Measurements from ENCODE around the gene VILL.

VILL gene

DNA sequence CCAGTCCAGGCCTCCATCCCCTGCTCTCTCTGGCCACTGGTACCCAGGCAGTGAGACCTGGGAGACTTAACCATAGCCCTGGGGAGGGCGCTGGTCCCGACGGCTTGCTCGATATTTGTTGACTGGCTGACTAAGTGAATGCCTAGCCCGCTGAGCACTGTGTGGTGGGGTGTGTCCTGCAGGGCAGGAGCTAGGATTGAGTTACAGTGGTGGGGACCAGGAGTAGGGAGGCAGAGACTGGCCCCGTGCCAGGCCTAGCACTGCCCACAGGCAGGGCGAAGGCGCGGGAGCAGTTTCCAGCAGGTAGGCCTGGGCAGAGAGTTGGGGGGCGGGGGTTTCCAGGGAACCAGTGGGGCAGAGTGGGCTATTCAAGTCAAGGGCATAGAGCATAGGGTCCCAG, at the start of gene VILL:
VILL (plus strand) TSS at position 260 of the 400 bp plus-strand sequence. CDS start 2,887 bp downstream, outside the sequence.
- DNase-seq: no peak

DNA sequence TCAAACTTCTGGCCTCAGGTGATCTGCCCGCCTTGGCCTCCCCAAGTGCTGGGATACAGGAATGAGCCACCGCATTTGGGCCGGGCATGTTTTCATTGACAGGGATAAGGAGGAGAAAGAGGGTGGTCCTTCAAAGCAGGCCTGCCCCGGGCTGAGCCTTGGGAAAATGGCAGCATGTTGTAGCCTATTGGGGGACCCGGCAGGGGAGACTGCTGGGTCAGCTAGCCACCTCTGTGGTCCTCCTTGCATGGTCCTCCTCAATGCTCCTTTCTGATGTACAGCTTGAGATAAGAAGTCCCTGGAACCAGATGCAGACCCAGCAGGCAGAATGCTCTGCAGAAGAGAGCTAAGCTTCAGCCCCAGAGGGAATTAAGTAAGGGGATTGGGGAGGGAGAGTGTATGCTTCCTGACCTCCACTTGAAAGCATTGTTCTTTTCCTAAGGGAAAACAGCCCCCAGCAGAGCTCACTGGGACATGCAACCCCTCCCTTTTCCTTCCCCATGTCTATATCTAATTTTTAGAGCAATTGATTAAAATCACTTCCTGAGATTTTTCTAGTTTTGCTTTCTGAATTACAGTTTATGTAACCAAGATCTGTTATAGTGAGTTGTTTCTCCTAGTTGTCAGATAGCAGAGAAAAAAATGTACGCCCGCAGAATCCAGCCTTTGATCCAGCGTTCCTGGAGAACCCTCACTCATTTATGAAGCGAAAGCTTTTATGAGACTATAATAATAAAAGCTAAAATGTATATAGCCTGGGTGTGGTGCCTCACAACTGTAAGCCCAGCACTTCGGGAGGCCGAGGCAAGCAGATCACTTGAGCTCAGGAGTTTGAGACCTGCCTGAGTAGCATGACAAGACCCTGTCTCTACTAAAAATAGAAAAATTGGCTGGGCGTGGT, 48.7 kb upstream of the VILL start:
- no peak for DNase-seq

DNA sequence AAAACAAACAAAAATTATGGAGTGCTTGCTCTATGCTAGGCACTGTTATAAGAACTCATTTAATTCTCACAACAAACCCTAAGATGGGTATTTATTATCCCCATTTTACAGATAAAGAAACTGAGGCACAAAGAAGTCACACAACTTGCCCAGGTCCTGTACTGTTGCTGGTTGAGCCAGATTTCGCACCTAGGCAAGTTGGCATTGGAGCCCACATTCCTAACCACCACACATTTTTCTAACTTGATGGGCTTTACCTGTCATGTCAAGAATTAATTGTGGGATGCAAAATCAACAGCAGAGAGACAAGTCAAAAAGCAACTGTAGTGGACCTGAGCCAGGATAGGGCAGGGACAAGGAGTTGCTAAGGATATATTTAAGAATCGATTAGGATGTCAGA, 47.9 kb upstream of the VILL start:
- no peak for DNase-seq

DNA sequence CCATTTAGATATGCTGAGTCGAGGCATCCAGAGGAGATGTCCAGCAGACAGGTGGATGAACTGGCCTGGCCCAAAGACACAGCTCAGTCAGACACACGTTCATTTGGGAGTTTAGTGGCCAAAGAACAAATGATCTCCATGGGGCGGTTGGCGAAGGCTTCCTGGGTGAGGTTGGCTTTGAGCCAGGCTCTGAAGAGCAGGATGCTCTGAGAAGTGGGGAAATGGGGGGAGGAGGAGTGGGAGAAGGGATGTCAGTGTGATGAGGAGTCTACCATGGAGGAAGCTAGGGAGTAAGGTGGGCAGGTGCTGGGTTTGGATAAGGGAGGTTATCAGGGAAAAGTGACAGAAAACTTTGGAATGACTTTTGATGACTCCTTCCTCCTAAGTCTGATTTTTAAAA, 47.5 kb upstream of the VILL start:
- no peak for DNase-seq

DNA sequence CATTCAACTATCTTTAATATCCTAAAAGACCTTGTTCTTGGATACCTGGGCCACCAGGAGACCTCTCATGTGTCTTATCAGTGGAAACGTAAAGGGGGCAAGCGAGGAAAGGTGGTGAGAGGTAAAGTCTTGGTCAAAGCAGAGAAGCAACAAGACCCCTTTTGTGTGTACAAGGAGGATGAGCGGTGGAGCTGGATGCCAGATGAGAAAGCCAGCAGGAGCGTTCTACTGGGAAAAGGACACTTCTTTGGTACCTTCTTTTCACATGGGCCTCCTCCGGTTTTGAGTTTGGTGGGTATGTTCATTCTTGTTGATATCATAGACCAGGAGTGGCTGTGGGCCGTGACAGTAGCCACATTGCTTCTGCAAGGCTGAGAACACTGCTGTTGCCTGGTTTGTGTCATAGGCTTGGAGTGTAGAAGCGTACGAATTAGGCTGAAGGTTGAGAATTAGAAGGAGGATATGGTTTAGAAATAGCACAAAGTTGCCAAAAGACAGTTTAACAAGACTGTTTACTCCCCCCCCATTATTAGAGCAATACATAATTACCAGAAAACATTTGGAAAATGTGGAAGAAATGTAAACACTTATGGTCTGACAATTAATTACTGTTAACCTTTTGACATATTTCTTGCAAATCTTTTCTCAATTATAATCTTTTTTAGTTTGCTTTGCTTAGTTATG, 46.8 kb upstream of the VILL start:
- no peak for DNase-seq

DNA sequence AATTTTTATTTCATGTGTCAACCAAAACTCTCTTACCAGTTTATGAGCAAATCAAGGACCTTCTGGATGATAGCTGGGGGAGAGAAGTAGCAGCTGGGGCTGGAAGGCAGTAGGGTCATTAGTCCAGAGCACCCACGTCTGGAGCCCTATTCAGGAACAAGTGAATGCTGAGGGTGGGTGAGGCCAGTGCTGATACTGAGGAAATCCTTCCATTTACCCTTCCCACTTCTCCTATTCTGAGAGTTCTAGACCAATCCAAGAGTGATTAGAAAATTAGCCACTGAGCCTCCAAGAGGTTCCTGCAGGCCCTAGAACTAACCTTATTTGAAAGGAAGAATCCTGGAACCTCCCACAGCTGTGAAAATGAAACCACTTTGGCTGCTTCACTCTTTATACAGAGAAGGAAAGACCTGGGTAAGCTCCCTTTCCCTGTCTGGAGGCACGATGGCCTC, 46.2 kb upstream of the VILL start:
- no peak for DNase-seq

DNA sequence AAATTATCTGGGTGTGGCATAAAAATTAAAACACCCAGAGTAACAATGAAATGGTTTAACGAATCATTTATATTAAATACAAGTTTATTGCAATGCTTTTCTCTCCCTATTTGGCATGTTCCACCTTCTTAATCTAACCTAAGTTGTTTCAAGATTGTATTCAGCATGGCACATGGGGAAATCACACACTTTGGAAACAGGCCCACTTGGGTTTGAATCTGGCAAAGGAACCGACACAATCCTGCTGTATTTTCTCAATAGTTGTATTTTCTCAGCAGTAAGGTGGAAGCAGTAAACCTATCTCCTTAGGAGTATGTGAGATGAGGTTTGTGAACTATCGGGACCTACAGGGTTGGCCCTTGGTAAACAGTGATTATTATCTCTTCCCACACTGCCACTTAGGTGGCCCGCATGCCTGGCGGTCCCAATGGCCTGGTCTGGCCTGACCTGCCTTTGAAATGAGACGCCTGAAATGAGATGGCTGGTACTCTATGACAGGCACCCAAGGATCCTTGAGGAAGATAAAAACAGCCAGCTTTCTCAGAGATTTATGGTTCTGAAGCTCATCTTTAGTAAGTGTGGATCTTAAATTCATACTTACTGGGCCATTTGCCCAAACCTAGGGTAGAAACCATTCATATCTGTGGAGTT, 45.3 kb upstream of the VILL start:
- DNase-seq: no peak

DNA sequence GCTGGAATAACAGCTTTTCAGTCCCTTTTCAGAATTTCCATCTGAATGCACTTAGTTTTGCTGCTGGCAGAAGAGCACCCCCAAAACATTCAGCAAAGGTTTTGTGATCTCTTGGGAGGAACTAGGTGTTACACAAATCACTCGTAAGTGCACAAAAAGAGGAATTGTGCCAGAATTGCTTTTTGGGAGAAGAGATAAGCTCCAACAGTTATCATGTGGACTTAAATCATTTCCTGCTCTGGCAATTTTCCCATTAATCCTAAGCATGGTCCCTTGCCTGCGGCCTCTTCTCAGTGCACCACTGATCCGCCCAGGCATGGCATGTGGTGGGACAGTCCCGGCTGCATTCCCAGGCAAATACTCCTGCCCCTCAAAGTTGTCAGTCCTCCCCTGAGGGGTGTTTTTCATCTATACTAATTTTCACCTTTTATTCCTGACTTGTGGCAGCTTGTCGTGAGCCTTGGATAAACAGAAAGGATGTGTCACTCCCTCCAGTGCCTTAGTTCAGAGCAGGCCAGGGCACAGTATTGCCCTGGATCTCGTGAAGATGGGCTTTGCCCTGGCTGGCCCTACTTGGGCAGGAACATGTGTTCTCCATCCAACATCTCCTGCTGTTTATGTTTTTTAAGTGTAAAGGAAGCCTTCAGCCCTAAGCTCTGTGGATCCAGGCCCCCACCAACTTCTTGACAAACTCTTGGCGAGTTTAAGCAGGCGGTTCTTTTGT, 44.6 kb upstream of the VILL start:
- DNase-seq: no peak

DNA sequence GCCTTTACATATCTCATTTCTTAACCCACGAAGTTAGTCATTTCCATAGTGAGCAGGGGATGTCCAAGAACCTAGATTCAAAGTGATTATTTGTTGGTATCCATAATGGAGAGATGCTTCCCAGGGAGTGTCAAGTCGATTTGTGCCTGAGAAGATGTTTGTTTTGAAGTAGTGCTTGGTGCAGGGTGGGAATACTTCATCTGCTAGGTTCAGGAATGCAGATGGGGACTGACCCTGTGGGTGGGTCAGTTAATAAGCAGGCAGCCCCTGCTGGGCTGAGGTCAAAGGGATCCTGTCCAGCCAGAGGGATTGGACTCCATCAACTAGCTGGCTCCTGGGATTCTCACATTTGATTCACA, 44.1 kb upstream of the VILL start:
- DNase-seq: no peak

DNA sequence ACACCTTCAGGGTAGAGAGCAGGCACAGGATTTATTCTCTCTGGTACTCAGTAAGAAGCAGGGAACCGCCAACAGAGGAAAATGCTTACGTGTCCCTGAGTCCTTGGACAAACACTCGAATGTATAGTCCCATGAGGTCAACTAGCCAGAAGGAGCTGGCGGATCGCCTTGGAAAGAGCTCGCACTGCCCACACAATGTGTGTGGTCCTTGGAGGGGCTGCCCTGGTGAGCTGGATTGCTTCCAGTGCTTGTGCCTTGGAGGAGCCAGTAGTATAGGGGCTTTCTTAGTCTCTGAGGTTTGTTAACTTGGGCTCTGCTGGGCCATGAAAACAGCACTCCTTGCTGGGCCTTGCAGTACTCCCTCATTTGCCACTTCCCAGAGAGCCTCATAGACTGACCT, 40.7 kb upstream of the VILL start:
- no peak for DNase-seq

DNA sequence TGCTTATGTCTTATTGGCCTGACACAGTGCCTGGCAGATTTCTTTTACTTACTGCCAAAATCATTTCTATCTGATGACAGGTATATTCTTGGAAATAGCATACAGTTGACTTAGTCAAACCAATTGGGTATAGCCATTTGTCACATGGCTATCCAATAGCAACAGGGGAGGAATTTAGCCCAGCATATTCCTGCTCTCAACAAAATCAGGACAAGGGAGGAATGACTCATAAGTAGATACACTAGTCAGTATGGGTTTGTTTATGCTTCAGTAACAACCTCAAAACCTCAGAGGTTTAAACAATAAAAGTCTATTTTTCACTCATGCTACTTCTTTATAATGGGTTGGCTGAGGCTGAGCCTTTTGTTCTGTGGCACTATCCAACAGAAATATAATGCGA, 38.0 kb upstream of the VILL start:
- no peak for DNase-seq

DNA sequence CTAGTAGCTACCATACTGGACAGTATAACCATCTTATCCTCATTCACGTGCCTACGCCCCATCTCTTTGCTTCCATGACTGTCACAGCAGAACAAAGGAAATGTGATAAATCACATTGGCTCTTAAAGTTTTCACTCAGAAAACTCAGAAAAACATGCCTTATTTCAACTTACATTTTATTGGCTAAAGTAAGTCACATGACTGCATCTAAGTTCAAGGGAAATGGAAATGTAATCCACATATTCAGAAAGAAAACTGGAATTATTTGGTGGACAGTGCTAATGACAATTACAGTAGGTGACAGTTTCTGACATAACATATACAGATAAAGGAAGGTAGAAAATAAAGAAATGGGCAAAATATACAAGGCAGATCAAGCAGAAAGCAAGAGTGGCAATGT, 37.4 kb upstream of the VILL start:
- no peak for DNase-seq

DNA sequence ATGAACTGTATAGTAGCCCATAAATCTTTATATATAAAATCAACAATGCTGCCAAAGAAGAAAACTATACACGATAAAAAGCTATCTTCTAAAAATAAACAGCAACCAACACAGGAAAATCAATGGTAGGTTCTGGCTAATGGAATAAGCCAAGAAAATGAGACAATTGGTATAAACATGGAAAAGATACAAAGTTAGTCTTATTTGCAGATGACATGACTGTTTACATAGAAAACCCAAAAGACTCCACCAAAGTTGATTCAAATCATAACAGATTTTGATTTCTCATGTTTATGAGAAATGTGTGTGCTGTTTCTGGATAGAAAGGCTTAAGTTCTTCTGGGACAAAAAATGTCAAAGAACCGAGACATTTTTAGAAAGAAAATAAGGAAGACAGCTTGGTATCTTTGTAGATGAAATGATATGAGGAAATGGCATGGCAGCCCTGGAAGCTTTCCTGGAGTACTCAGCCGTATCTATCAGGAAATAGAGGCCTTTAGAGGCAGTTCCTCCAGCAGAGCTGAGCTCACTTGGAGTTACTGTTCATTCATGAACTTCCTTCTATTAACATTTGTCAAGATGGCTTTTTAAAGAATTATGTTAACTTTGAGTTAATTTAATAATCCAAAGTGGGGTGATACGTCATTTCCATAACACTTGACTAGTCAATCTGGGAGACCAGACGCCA, 36.7 kb upstream of the VILL start:
- no peak for DNase-seq

DNA sequence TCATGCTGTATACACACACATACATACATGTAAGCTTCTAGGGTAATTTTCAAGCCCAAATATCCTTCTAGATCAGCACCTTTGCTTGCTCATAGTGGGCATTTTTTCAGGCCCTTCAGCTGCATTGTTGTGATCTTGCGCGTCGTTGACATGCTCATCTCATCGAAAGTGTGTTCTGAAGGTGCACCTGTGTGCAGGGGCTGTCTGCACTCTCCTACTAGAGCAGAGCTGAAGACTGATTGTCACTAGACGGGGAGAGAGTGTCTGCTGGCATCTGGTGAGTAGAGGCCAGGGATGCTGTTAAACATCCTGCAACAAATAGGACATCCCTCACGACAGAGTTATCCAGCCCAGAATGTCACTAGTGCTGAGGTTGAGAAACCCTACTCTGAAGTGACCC, 35.7 kb upstream of the VILL start:
- no peak for DNase-seq

DNA sequence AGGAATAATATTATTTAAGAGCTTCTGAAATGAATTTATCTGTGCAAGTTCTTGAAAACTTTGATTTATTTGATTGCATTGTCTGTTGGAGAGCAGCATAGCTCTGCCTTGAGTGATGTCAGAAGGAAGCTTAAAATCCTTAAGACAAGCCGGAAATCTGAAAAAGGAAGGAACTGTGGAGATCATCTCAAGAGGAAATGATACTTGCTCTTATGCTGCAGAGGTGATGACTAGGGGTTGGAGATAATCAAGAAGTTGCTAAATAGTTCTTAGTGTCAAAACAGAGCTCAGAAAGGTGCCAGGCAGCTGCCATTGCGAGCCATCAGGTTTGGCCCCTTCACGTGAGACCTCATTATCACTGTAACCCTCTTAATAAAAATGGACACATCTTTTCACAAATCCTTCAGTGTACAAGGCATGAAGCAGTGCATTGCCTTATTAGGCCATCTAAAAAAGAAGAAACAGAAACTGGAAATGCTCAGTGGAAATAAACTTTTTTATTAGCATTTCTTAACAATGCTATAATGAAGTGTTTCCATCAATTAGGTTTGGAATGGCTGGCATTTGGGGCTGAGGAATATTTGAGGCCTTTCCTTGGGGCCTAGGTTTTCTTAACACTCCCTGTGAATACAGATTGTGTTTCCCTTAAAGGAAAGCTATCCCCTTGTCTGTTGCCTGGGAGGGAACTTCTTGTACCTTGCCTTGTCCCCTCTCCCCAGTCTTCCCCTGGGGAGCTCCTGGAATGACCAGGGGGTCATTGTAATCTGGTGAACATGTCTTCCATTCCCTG, 34.5 kb upstream of the VILL start:
- no peak for DNase-seq

DNA sequence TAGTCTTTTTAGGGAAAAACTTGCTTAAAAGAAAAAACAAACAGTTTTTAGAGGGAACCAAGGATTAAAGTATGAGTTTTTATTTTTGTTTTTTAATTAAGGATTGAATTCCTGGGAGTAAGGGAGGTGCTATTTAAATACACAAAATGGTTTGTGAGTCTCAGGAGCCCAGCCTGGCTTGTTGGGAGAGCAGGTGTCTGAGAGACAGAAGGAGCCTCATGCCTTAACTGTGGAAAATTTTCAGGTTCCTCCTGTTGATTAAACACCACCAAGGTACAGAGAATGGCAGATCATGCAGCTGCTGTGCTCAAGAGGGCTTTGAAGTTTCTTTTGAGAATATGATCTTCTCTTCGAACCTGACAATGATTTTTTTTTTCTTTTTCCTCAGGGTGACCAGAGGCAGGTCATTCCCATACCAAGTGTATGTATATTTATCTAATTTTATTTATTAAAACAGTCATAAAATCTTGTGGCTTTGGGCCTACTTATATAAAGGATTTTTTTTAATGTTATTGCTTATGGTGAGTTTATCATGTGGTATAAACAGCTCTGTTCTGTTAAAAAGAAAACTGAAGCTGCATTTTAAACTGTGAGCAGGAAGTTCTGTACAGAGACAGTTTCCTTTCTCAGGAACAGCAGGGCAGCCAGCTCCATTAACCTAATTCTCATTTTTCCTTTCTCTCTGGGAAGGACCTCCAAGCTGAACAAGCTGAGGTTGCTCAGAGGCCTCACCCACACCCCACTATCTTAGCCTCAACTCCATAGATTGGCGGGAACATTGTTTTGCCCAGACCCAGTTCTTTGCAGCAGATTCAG, 33.7 kb upstream of the VILL start:
- no peak for DNase-seq

DNA sequence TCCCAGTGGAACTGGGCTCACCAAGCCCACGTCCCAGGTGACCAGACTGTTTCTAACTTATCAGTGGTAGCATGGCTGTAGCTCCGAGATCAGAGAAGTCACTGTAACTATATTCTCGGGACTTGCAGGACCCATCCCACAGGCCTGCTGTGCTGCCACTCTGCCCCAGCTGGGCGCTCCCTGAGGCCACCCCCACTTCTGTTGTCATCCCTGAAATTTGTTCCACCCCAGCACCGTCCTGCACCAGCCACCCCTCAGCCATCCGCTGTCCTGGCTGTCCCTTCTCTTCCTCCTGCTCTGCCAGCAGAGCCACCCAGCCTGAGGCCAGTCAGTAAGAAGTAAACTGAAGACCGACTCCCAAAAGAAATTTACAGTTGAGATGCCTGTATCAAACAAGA, 33.0 kb upstream of the VILL start:
- no peak for DNase-seq

DNA sequence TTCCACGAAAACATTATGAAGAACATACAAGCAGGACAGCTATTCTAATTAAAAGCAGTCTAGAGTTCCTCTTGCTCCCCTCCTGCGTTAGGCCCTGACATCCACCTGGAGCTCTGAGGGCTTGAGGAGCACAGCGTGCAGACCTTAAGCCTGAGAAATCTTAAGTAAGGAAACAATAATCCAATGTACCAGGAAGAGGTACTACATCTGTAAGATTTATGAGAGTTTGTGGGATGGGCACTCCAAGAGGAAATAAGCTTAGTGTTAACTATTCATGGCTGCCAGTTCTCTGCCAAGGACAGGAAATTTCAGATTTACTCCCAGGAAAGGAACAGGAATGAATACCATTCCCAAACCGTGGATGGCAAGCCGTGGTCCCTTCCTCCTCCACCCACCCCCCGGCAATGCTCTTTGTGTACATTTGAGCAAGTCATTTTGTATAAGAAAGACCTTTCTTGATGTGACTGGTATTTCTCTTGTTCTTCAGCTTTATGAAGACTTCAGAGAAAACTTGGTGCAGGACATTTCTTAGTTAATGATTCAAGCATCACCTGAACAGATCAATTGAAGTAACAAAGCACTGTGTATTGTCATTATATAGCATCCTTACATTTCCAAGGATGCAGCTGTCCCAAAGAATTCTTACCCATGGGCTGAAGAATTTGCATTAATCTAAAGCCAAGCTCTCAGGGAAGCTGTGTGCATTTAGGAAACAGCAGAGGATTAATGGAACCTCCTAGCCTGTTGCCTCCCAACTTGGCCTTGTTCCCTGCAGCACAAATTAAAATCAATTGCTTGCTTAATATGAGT, 28.8 kb upstream of the VILL start:
- no peak for DNase-seq

DNA sequence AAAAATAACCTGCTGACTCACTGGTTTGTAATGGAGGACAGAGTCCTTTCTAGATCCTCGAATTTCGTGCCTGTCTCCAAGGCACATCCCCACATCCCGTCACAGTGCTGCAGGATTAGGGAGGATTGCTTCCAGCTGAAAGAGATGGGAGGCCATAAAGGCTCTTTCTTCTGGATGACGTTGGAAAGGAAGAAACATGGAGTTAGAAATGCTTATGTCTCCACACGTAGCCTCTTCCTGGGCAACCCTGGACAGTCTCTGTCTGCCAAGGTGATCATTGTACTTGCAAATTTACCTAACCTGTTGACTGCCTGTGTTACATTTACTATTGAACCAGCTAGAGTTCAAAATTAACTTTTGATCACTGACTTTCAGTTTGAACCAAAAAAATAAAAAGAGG, 27.6 kb upstream of the VILL start:
- DNase-seq: no peak

DNA sequence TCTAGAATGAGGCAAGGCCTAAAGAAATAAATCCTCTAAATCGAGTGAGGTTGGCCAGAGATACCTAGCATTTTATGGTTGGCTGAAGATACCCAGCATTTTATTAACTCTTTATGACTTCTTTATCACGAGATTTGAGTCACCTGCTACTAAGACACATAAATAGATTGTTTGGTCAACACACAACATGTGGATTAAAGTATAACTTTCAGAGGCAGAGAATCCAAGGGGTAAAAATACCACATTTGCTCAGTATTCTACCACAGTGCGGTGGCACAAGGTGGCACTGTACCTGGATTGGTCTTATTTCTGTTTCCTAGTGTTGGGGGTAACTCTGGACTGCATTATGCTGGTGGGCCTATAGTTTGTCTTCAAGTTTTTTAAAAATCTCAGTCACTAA, 27.0 kb upstream of the VILL start:
- DNase-seq: no peak

All from activated gamma-delta T cell treated with Interleukin-2 at 50 U/mL for 16 hours (primary cell).